IPS-18a (cell line): ENCODE results near the gene PHF21A.

Experiments
- H3K27ac ChIP-seq: one replicate; pipeline ENCODE4 v1.5.1; 2013; ENCODE audit warnings: low read length
- H3K27me3 ChIP-seq: one replicate; pipeline ENCODE4 v1.6.1; 2013; ENCODE audit warnings: mild to moderate bottlenecking, low read length; ENCODE audit not compliant: control insufficient read depth, insufficient read depth
- H3K36me3 ChIP-seq: one replicate; pipeline ENCODE4 v1.6.1; 2013; ENCODE audit warnings: low read depth, low read length; ENCODE audit not compliant: control insufficient read depth
- H3K4me1 ChIP-seq: one replicate; pipeline ENCODE4 v1.6.1; 2013; ENCODE audit warnings: low read depth, low read length; ENCODE audit not compliant: control insufficient read depth
- H3K4me3 ChIP-seq: one replicate; pipeline ENCODE4 v1.5.1; 2013; ENCODE audit warnings: low read length
- H3K9ac ChIP-seq: one replicate; pipeline ENCODE4 v1.6.1; 2013; ENCODE audit warnings: mild to moderate bottlenecking, low read length, moderate library complexity
- H3K9me3 ChIP-seq: one replicate; pipeline ENCODE4 v1.6.1; 2013; ENCODE audit warnings: low read depth, low read length; ENCODE audit not compliant: control insufficient read depth

PHF21A gene

GRCh38 chr11:46106530-46107407 lies 14.5 kb downstream of the PHF21A start:
- no peaks in the 10 kb centered on the region for H3K27me3 ChIP-seq
- no peak overlapping the region for H3K4me3 ChIP-seq
- no peak overlapping the region for H3K9ac ChIP-seq
- H3K9me3 ChIP-seq, result no peaks in the 10 kb centered on the region
- H3K36me3 ChIP-seq, result no peaks in the 10 kb centered on the region
- H3K4me1 ChIP-seq, result peaks cover 20% of the 10 kb centered on the region
- H3K27ac ChIP-seq, result no peak overlapping the region

GRCh38 chr11:46105926-46106325 lies 15.3 kb downstream of the PHF21A start:
- H3K9ac ChIP-seq, result no peak overlapping the region
- no peak overlapping the region for H3K27ac ChIP-seq
- H3K9me3 ChIP-seq, result no peaks in the 10 kb centered on the region
- no peak overlapping the region for H3K4me3 ChIP-seq
- H3K4me1 ChIP-seq, result peaks cover 20% of the 10 kb centered on the region
- H3K36me3 ChIP-seq, result no peaks in the 10 kb centered on the region
- no peaks in the 10 kb centered on the region for H3K27me3 ChIP-seq

GRCh38 chr11:46105134-46105628 lies 16.1 kb downstream of the PHF21A start:
- Histone ChIP-seq H3K9ac (no peak overlapping the region), H3K4me1 (peaks cover 25% of the 10 kb centered on the region), H3K27ac (no peak overlapping the region), H3K4me3 (no peak overlapping the region), H3K27me3 (no peaks in the 10 kb centered on the region), H3K36me3 (no peaks in the 10 kb centered on the region), H3K9me3 (no peaks in the 10 kb centered on the region)

DNA sequence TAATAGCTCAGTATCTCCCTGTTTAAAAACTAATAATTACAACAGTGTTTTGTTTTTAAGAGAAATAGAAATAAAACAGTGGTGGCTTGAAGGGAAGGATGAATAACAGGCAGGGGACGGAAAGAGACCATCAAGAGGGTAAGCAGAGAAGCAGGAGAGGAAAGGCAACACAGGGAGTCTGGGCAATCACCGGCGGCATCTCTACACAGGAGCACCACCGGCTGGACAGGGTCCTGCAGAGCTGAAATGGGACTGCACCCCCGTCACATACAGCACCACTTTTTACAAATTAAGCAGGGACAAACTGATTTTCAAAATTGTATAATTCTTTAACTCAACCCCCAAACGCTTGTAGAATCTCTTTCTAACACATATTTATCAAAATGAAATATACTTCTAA lies 18.4 kb downstream of the PHF21A start:
- Histone ChIP-seq H3K36me3 (no peaks in the 10 kb centered on the region), H3K4me1 (peaks cover 35% of the 10 kb centered on the region), H3K27me3 (no peaks in the 10 kb centered on the region), H3K4me3 (no peak overlapping the region), H3K27ac (no peak overlapping the region), H3K9ac (no peak overlapping the region), H3K9me3 (no peaks in the 10 kb centered on the region)

- Histone ChIP-seq H3K4me1 (peaks cover 23% of the 10 kb centered on the region), H3K36me3 (no peaks in the 10 kb centered on the region), H3K9me3 (no peaks in the 10 kb centered on the region), H3K27me3 (no peaks in the 10 kb centered on the region), H3K4me3 (no peak overlapping the region), H3K27ac (no peak overlapping the region), H3K9ac (no peak overlapping the region)
These were observed 20.6 kb downstream of the PHF21A start for GRCh38 chr11:46100670-46101069.

DNA sequence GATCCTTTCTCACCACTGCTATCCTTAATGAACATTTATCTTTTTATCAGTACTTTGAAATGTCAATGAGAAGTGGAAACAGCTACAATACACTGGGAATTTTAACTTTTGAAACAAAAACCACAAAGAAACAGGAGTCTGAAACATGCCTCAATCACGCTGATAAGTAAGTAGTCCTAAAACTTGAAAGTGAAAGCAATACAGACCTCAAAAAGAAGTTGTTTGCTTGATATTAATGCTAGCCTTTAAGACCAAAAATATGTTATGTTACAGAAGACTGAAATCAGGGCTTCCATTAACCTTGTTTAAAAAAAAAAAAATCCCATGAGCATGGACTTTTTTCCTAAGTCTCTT lies 21.3 kb downstream of the PHF21A start:
- H3K9me3 ChIP-seq, result no peaks in the 10 kb centered on the region
- H3K4me3 ChIP-seq, result no peak overlapping the region
- no peaks in the 10 kb centered on the region for H3K36me3 ChIP-seq
- H3K27me3 ChIP-seq, result no peaks in the 10 kb centered on the region
- H3K9ac ChIP-seq, result peak overlapping the region; percentile 11
- no peak overlapping the region for H3K27ac ChIP-seq
- H3K4me1 ChIP-seq, result peaks cover 18% of the 10 kb centered on the region

- H3K27ac ChIP-seq, result no peak overlapping the region
- H3K9ac ChIP-seq, result no peak overlapping the region
- no peaks in the 10 kb centered on the region for H3K27me3 ChIP-seq
- no peak overlapping the region for H3K4me3 ChIP-seq
- H3K36me3 ChIP-seq, result peaks cover 3% of the 10 kb centered on the region
- no peaks in the 10 kb centered on the region for H3K9me3 ChIP-seq
- H3K4me1 ChIP-seq, result no peaks in the 10 kb centered on the region
These were observed 30.9 kb downstream of the PHF21A start for GRCh38 chr11:46090375-46090774.

DNA sequence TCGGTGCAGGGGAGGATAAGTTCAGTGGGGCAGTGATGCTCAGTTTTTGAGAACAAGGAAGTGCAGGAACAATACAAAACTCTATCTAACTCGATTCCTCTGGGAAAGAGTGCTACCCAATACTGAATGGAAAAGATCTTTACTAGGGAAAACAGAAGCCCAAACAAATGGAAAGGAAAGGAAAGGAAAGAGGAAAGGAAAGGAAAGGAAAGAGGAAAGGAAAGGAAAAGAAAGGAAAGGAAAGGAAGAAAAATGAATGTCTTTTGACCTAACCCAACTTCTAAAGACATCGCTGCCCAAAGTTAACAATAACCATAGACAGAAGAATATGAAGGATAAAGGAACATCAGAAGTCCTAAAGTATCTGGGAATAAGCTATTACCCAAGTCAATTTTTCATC lies 41.6 kb downstream of the PHF21A start:
- Histone ChIP-seq H3K36me3 (peaks cover 3% of the 10 kb centered on the region), H3K4me1 (peaks cover 5% of the 10 kb centered on the region), H3K4me3 (no peak overlapping the region), H3K9me3 (no peaks in the 10 kb centered on the region), H3K27ac (no peak overlapping the region), H3K9ac (no peak overlapping the region), H3K27me3 (no peaks in the 10 kb centered on the region)

DNA sequence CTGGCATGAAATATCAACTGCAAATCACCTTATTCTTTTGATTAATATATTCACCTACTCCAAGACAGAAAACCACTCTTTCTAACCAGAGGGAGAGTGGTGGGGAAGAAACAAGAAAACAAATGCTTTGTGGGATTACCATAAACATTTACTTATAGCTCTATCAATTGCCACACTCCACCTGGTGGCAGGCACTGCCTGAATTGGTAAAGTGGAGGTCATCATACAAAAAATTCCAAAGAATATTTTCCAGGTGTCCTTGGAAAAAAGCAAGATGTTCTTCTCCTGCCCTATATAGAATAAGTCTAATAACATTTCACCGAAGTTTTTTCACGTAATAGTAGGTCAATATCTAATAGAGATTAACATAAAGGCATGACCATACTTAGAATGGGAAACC lies 45.3 kb downstream of the PHF21A start:
- Histone ChIP-seq H3K9ac (no peak overlapping the region), H3K27me3 (no peaks in the 10 kb centered on the region), H3K27ac (no peak overlapping the region), H3K9me3 (no peaks in the 10 kb centered on the region), H3K36me3 (peaks cover 3% of the 10 kb centered on the region), H3K4me3 (no peak overlapping the region), H3K4me1 (peaks cover 5% of the 10 kb centered on the region)

GRCh38 chr11:46075168-46075567 lies 46.1 kb downstream of the PHF21A start:
- Histone ChIP-seq H3K4me1 (peaks cover 5% of the 10 kb centered on the region), H3K27me3 (no peaks in the 10 kb centered on the region), H3K27ac (no peak overlapping the region), H3K9ac (no peak overlapping the region), H3K9me3 (no peaks in the 10 kb centered on the region), H3K36me3 (peaks cover 3% of the 10 kb centered on the region), H3K4me3 (no peak overlapping the region)

DNA sequence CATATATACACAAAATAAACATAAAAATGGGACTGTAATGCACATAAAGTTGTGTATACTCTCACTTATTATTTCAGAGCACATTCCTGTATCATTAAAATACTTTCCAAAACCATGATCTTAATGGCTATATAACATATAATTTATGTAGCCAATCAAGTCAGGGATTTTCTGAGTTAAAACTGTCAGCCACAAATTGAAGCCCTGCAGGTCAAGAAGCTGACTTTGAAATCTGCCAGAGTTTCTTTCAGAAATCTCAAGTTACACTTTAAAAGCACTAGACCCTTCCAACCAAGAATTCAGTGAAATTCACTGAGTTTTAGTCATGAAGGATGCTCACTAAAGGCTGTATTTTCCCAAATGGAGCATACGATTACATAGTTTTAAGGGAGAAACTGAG lies 47.6 kb downstream of the PHF21A start:
- no peak overlapping the region for H3K27ac ChIP-seq
- peaks cover 5% of the 10 kb centered on the region for H3K4me1 ChIP-seq
- H3K36me3 ChIP-seq, result no peaks in the 10 kb centered on the region
- H3K9ac ChIP-seq, result no peak overlapping the region
- H3K27me3 ChIP-seq, result no peaks in the 10 kb centered on the region
- H3K9me3 ChIP-seq, result no peaks in the 10 kb centered on the region
- no peak overlapping the region for H3K4me3 ChIP-seq
